Thyroid gland (tissue), 4 donors: Measurements from ENCODE around the gene SLC25A6. TPM values are rescaled to one million over a fixed set of nuclear protein-coding genes. Genes with fewer than 3 reads are reported as not detected.

Experiments
- DNase-seq, 2 donors: peaks; one replicate each; pipeline ENCODE4 v3.0.0-alpha.2; 2019
- H3K27ac ChIP-seq, 3 donors: fragments of 200-600 bp; sonication (generic); 1 replicate in 2 of 3; 2 replicates in 1 of 3; pipeline ENCODE4 v1.5.1; 2016 to 2019; ENCODE audit warnings: mild to moderate bottlenecking in 1 of 3, moderate library complexity in 1 of 3
- H3K27me3 ChIP-seq: fragments of 200-600 bp; sonication (generic); one replicate; pipeline ENCODE4 v1.5.1; 2019
- H3K36me3 ChIP-seq, 2 donors: fragments of 200-600 bp; sonication (generic); one replicate each; pipeline ENCODE4 v1.5.1; 2016 to 2019
- H3K4me1 ChIP-seq, 2 donors: fragments of 200-600 bp; sonication (generic); one replicate each; pipeline ENCODE4 v1.5.1; 2017 to 2019
- H3K4me3 ChIP-seq, 3 donors: fragments of 200-600 bp; sonication (generic); replicated peaks in 1 of 3; 1 replicate in 2 of 3; 2 replicates in 1 of 3; pipeline ENCODE4 v1.5.1; 2016; ENCODE audit warnings: mild to moderate bottlenecking in 1 of 3
- H3K9me3 ChIP-seq: fragments of 200-600 bp; sonication (generic); one replicate; pipeline ENCODE4 v1.5.1; 2017
- CTCF ChIP-seq, 6 experiments: fragments of 200-600 bp in 3 of 6; fragments of 450-650 bp in 3 of 6; sonication (generic) in 3 of 6; IDR thresholded peaks; one replicate each; pipeline ENCODE4 v1.5.1; 2016 to 2019; ENCODE audit warnings: antibody characterized with exemption in 6 of 6, mild to moderate bottlenecking in 2 of 6, inconsistent platforms in 1 of 6, moderate library complexity in 1 of 6
- POLR2A ChIP-seq, 2 donors: fragments of 450-650 bp; IDR thresholded peaks; one replicate each; pipeline ENCODE4 v1.6.1; 2017; ENCODE audit warnings: antibody characterized with exemption in 2 of 2, mild to moderate bottlenecking in 2 of 2, moderate library complexity in 1 of 2
- WGBS, 2 donors: methylation state at CpG; one replicate each; pipeline ENCODE4 v1.1.5; 2017; 5-methylcytosine and 5-hydroxymethylcytosine counted together
- intact Hi-C: fragments of 100-400 bp; cut with DNase I; formaldehyde crosslinking; loops from one replicate; pipeline ENCODE4 v1.15.1; 2023
- total RNA-seq, 4 donors: library from RNA; depleted of rRNA; stranded (reverse); fragments of >200 nt; gene quantifications; one replicate each; pipeline ENCODE4 v1.2.3, GENCODE V29; 2016

Gene SLC25A6
- 100 to 1,000 TPM; 219 to 397 (median 320) TPM for total RNA-seq

GRCh38 chrX:1391707-1392375, at the start of gene SLC25A6:
TSS of gene SLC25A6 (minus strand) at chrX:1392113. CDS start at chrX:1392009, 104 bp downstream.
- H3K4me3 ChIP-seq = peak within 1 kb of the TSS; percentile 90 to 98 (median 97)
- WGBS, 2 donors = 0% methylated on average over 4 of the region's 90 CpGs
- intact Hi-C loops = loop anchor here (10.0 kb wide), 1 partner anchor 203 kb away; the partner anchor contains the start of gene AKAP17A
- peaks cover 36 to 39% of the 10 kb centered on the region in 2 donors for H3K36me3 ChIP-seq
- peak; percentile 99 for DNase-seq
- H3K27me3 ChIP-seq = no peaks in the 10 kb centered on the region
- H3K4me1 ChIP-seq = peaks cover 33 to 39% of the 10 kb centered on the region in 2 donors
- H3K27ac ChIP-seq = peak within 1 kb of the TSS; percentile 95 to 99 (median 98)
- TF ChIP-seq CTCF (IDR thresholded peaks at IDR 0.05) = peak in 2 of 6 experiments; percentile 19 to 43
- TF ChIP-seq POLR2A (IDR thresholded peaks at IDR 0.05) = peak; percentile 69 to 95
- H3K9me3 ChIP-seq = no peaks in the 10 kb centered on the region

- Histone ChIP-seq H3K36me3 (peaks cover 10 to 13% of the 10 kb centered on the region in 2 donors), H3K27ac (no peak overlapping the region), H3K27me3 (no peaks in the 10 kb centered on the region), H3K4me1 (no peaks in the 10 kb centered on the region), H3K9me3 (no peaks in the 10 kb centered on the region), H3K4me3 (no peak overlapping the region)
- no peak for DNase-seq
- TF ChIP-seq CTCF (IDR thresholded peaks at IDR 0.05) (no peak), POLR2A (IDR thresholded peaks at IDR 0.05) (no peak)
- intact Hi-C loops = no loop called here
- WGBS, 2 donors = 97 to 98% methylated on average over 6 of the region's 6 CpGs
Measured at GRCh38 chrX:1440506-1440905, 48.6 kb upstream of the SLC25A6 start.

GRCh38 chrX:1435241-1435895, 43.5 kb upstream of the SLC25A6 start:
- Histone ChIP-seq H3K27me3 (no peaks in the 10 kb centered on the region), H3K4me3 (no peak overlapping the region), H3K36me3 (peaks cover 13 to 15% of the 10 kb centered on the region in 2 donors), H3K4me1 (no peaks in the 10 kb centered on the region), H3K9me3 (no peaks in the 10 kb centered on the region), H3K27ac (no peak overlapping the region)
- TF ChIP-seq POLR2A (IDR thresholded peaks at IDR 0.05) (no peak), CTCF (IDR thresholded peaks at IDR 0.05) (no peak)
- no peak for DNase-seq
- intact Hi-C loops = no loop called here
- 96 to 98% methylated on average over 7 to 19 of the region's 20 CpGs for WGBS, 2 donors

GRCh38 chrX:1434871-1435240, 42.9 kb upstream of the SLC25A6 start:
- no peaks in the 10 kb centered on the region for H3K4me1 ChIP-seq

More at GRCh38 chrX:1434871-1435240, 42.9 kb upstream of the SLC25A6 start:
- H3K27ac ChIP-seq = no peak overlapping the region
- no peak overlapping the region for H3K4me3 ChIP-seq
- H3K27me3 ChIP-seq = no peaks in the 10 kb centered on the region
- peaks cover 13 to 15% of the 10 kb centered on the region in 2 donors for H3K36me3 ChIP-seq
- H3K9me3 ChIP-seq = no peaks in the 10 kb centered on the region
- DNase-seq = no peak
- 93 to 96% methylated on average over 14 to 22 of the region's 22 CpGs for WGBS, 2 donors
- TF ChIP-seq POLR2A (IDR thresholded peaks at IDR 0.05) (no peak), CTCF (IDR thresholded peaks at IDR 0.05) (no peak)
- intact Hi-C loops = no loop called here
